Endodermal cell (in vitro differentiated cells): ENCODE measurements around the gene THUMPD3. TPM values are rescaled to one million over a fixed set of nuclear protein-coding genes. Genes with fewer than 3 reads are reported as not detected.

Experiments used
- DNase-seq: peaks from one replicate; pipeline ENCODE4 v3.0.0-alpha.2; 2017
- H3K27ac ChIP-seq: 2 replicates; pipeline ENCODE4 v1.5.1; 2013; ENCODE audit warnings: mild to moderate bottlenecking, low read depth, low read length, moderate library complexity
- H3K27me3 ChIP-seq: 2 replicates; pipeline ENCODE4 v1.6.1; 2013; ENCODE audit warnings: mild to moderate bottlenecking, low read length, moderate library complexity; ENCODE audit not compliant: insufficient read depth, control insufficient read depth, poor library complexity, severe bottlenecking
- H3K36me3 ChIP-seq: 2 replicates; pipeline ENCODE4 v1.7.0; 2013; ENCODE audit warnings: mild to moderate bottlenecking, low read length, moderate library complexity; ENCODE audit not compliant: control insufficient read depth, insufficient read depth
- H3K4me1 ChIP-seq: one replicate; pipeline ENCODE4 v1.7.0; 2013; ENCODE audit warnings: low read length; ENCODE audit not compliant: control insufficient read depth, insufficient read depth
- H3K4me3 ChIP-seq: 2 replicates; pipeline ENCODE4 v1.5.1; 2013; ENCODE audit warnings: mild to moderate bottlenecking, low read length, moderate library complexity
- H3K9ac ChIP-seq: 2 replicates; pipeline ENCODE4 v1.6.1; 2013; ENCODE audit warnings: mild to moderate bottlenecking, low read length, moderate library complexity; ENCODE audit not compliant: poor library complexity, severe bottlenecking; ENCODE audit errors: extremely low read depth
- H3K9me3 ChIP-seq: 2 replicates; pipeline ENCODE4 v1.6.1; 2013; ENCODE audit warnings: mild to moderate bottlenecking, low read length, moderate library complexity; ENCODE audit not compliant: control insufficient read depth
- H3K27ac Mint-ChIP-seq: 2 replicates; pipeline ENCODE4 v1.8.0; 2020; ENCODE audit warnings: mixed read lengths
- H3K27me3 Mint-ChIP-seq: 2 replicates; pipeline ENCODE4 v1.8.0; 2021; ENCODE audit warnings: mild to moderate bottlenecking, mixed read lengths; ENCODE audit not compliant: insufficient read depth
- H3K36me3 Mint-ChIP-seq: 2 replicates; pipeline ENCODE4 v1.8.0; 2020; ENCODE audit warnings: low read depth, mixed read lengths
- H3K4me1 Mint-ChIP-seq: 2 replicates; pipeline ENCODE4 v1.8.0; 2020; ENCODE audit warnings: mixed read lengths
- H3K4me3 Mint-ChIP-seq: 2 replicates; pipeline ENCODE4 v1.8.0; 2020; ENCODE audit warnings: mild to moderate bottlenecking, moderate library complexity, mixed read lengths
- H3K9me3 Mint-ChIP-seq: 2 replicates; pipeline ENCODE4 v1.8.0; 2020; ENCODE audit warnings: mild to moderate bottlenecking, mixed read lengths
- WGBS, 2 experiments: methylation state at CpG; one replicate each; pipeline versions ENCODE4 v1.1.5 to v1.1.7; 2013; ENCODE audit warnings: missing lambda C conversion rate in 2 of 2, mixed read lengths in 1 of 2; ENCODE audit not compliant: insufficient coverage in 1 of 2, insufficient read length in 1 of 2; 5-methylcytosine and 5-hydroxymethylcytosine counted together
- total RNA-seq, 2 donors: library from RNA; stranded (reverse); fragmentation: NEBNext Ultra II Directional in 1 of 2; extraction: Animal tissue kit (Norgen Biotek cat#: 25700) in 1 of 2; gene quantifications; 2 replicates in 1 of 2; 3 replicates in 1 of 2; pipeline ENCODE4 v1.2.1, GENCODE V29; 2021
- TF ChIP-seq, protein P1 (sequence below): fragments of 200-600 bp; sonication (generic); conservative IDR thresholded peaks from 2 replicates; pipeline ENCODE4 v1.5.0; 2021; ENCODE audit warnings: antibody characterized with exemption, mild to moderate bottlenecking

THUMPD3 gene
- total RNA-seq, 2 donors from 2014 or later: 55.7 to 61.8 TPM

DNA sequence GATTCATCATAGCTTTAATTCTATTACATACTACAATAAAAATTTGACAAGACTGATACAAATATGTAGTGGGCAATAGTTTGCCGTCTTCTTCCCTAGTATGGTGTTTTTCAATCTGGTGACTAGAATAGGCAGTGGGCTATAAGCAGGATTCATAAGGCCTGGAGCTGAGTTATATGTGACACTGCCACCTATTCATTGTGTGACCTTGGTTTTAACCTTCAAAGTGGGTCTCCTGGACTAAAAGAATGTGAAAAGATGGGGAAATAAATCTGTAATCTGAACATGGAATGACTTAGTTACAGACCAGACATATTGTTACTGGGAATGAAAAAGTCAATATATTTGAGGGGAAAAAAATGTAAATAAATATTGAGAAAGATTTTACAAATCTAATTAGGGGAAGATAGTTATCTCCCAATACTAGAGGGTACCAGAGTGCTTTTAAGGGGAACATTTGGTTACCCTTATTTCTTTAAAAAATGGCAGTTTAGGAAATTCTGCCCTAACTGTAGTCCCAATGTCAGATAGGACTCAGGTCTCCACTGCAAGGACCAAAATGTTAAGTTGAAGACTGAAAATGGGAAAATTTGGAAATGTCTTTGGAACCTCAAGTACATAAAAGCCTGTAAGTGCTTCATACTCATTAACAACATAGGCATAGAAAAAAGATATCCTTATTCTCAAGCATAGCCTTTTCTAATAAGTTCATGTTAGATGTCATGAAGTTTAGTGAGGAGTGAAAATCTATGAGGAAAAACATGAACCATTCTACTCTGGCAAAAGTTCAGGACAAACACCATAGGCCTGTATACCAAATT, 23.9 kb downstream of the THUMPD3 start:
- Mint-ChIP-seq H3K9me3 (no peaks in the 10 kb centered on the region), H3K4me1 (peaks cover 18% of the 10 kb centered on the region), H3K36me3 (peaks cover 71% of the 10 kb centered on the region), H3K27me3 (no peaks in the 10 kb centered on the region), H3K27ac (no peak overlapping the region), H3K4me3 (no peak overlapping the region)
- Histone ChIP-seq H3K4me3 (no peak overlapping the region), H3K9ac (no peak overlapping the region), H3K9me3 (no peaks in the 10 kb centered on the region), H3K27ac (no peak overlapping the region), H3K4me1 (no peaks in the 10 kb centered on the region), H3K27me3 (no peaks in the 10 kb centered on the region), H3K36me3 (peaks cover 95% of the 10 kb centered on the region)
- WGBS, 2 experiments: 58% methylated on average over 1 of the region's 1 CpG; no CpG with 5 or more reads in 1 of the 2 experiments
- TF ChIP-seq, protein P1, sequence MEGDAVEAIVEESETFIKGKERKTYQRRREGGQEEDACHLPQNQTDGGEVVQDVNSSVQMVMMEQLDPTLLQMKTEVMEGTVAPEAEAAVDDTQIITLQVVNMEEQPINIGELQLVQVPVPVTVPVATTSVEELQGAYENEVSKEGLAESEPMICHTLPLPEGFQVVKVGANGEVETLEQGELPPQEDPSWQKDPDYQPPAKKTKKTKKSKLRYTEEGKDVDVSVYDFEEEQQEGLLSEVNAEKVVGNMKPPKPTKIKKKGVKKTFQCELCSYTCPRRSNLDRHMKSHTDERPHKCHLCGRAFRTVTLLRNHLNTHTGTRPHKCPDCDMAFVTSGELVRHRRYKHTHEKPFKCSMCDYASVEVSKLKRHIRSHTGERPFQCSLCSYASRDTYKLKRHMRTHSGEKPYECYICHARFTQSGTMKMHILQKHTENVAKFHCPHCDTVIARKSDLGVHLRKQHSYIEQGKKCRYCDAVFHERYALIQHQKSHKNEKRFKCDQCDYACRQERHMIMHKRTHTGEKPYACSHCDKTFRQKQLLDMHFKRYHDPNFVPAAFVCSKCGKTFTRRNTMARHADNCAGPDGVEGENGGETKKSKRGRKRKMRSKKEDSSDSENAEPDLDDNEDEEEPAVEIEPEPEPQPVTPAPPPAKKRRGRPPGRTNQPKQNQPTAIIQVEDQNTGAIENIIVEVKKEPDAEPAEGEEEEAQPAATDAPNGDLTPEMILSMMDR: no peak
- no peak for DNase-seq

DNA sequence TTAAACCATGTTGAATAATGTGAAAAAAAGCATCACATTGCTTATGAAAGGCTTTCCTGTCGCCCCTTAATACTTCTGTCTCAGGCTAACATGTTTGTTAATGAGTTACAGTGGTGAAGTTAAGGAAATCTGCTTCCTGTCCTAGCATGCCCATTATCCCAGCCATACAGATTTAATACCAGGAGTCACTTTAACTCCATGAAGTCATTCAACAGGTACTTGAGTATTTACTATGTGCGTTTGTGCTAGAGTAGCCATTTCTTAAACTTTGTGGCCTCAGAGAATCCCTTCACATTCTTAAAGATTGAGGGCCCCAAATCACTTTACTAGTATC, 24.4 kb downstream of the THUMPD3 start:
- WGBS, 2 experiments: 92% methylated on average over 2 of the region's 2 CpGs; no CpG with 5 or more reads in 1 of the 2 experiments
- H3K27me3 Mint-ChIP-seq: no peaks in the 10 kb centered on the region
- H3K27ac Mint-ChIP-seq: no peak overlapping the region
- peaks cover 72% of the 10 kb centered on the region for H3K36me3 Mint-ChIP-seq
- TF ChIP-seq, protein P1: no peak
- Histone ChIP-seq H3K9ac (no peak overlapping the region), H3K36me3 (peaks cover 95% of the 10 kb centered on the region), H3K27me3 (no peaks in the 10 kb centered on the region), H3K4me3 (no peak overlapping the region), H3K27ac (no peak overlapping the region), H3K9me3 (no peaks in the 10 kb centered on the region), H3K4me1 (no peaks in the 10 kb centered on the region)
- H3K9me3 Mint-ChIP-seq: no peaks in the 10 kb centered on the region
- DNase-seq: no peak
- no peak overlapping the region for H3K4me3 Mint-ChIP-seq
- peaks cover 24% of the 10 kb centered on the region for H3K4me1 Mint-ChIP-seq

DNA sequence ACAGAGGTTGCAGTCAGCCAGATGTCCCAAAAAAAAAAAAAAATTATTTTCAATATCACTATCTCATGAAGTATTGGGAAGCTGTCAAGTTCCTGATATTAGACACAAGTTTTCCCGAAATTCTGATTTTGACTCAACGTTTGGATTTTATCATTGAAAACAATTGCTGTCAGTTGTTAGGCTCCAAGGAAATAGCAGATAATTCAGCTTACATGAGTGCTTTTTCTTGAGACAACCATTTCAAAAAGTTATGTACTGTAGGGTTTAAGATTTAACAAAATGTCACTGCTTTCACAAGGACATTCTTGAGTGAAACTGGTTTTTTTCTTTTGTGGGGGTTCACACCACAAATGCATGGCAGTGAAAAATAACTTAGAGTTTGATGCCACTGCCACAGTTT, 25.3 kb downstream of the THUMPD3 start:
- Histone ChIP-seq H3K27ac (no peak overlapping the region), H3K9me3 (no peaks in the 10 kb centered on the region), H3K27me3 (no peaks in the 10 kb centered on the region), H3K36me3 (peaks cover 93% of the 10 kb centered on the region), H3K9ac (no peak overlapping the region), H3K4me1 (peaks cover 4% of the 10 kb centered on the region), H3K4me3 (no peak overlapping the region)
- Mint-ChIP-seq H3K27me3 (no peaks in the 10 kb centered on the region), H3K36me3 (peaks cover 70% of the 10 kb centered on the region), H3K4me3 (no peak overlapping the region), H3K27ac (no peak overlapping the region), H3K9me3 (no peaks in the 10 kb centered on the region), H3K4me1 (peaks cover 32% of the 10 kb centered on the region)
- TF ChIP-seq, protein P1: no peak
- DNase-seq: no peak
- WGBS, 2 experiments: 94% methylated on average over 2 of the region's 2 CpGs
